ENCODE results near the gene CAMK2N1.

Gene CAMK2N1

GRCh38 chr1:20496241-20496661, 10.2 kb upstream of the CAMK2N1 start:
- no peak for DNase-seq

- DNase-seq = no peak
These were observed 9.7 kb upstream of the CAMK2N1 start for GRCh38 chr1:20495661-20496060.

GRCh38 chr1:20494609-20495311, 8.8 kb upstream of the CAMK2N1 start:
- no peak for DNase-seq

GRCh38 chr1:20493839-20494608, 8.0 kb upstream of the CAMK2N1 start:
- peak; percentile 74 for DNase-seq

GRCh38 chr1:20493309-20493708, 7.3 kb upstream of the CAMK2N1 start:
- no peak for DNase-seq

- no peak for DNase-seq
These were observed 6.7 kb upstream of the CAMK2N1 start for GRCh38 chr1:20492751-20493150.

- DNase-seq = no peak
These were observed 5.9 kb upstream of the CAMK2N1 start for GRCh38 chr1:20491866-20492265.

GRCh38 chr1:20491178-20491577, 5.2 kb upstream of the CAMK2N1 start:
- no peak for DNase-seq

- DNase-seq = no peak
These were observed 1.2 kb upstream of the CAMK2N1 start for GRCh38 chr1:20487236-20487590.

GRCh38 chr1:20486457-20487235, 636 bp upstream of the CAMK2N1 start:
- DNase-seq = peak; percentile 7

- DNase-seq = no peak
These were observed 1.2 kb downstream of the CAMK2N1 start for GRCh38 chr1:20484519-20485462.

- DNase-seq = no peak
These were observed 2.0 kb downstream of the CAMK2N1 start for GRCh38 chr1:20483833-20484518.

- no peak for DNase-seq
These were observed 2.7 kb downstream of the CAMK2N1 start for GRCh38 chr1:20483098-20483832.

- no peak for DNase-seq
These were observed 4.1 kb downstream of the CAMK2N1 start for GRCh38 chr1:20481643-20482498.

- no peak for DNase-seq
These were observed 4.9 kb downstream of the CAMK2N1 start for GRCh38 chr1:20480951-20481617.

GRCh38 chr1:20480243-20480944, 5.6 kb downstream of the CAMK2N1 start:
- no peak for DNase-seq

GRCh38 chr1:20479840-20480239, 6.2 kb downstream of the CAMK2N1 start:
- no peak for DNase-seq

GRCh38 chr1:20478057-20478635, 7.9 kb downstream of the CAMK2N1 start:
- no peak for DNase-seq

Data from activated effector memory CD4-positive, alpha-beta T cell treated with Interleukin-2 at 50 U/mL for 16 hours (primary cell).